ENCODE measurements around the gene TNFSF8. TPM values are rescaled to one million over a fixed set of nuclear protein-coding genes. Genes with fewer than 3 reads are reported as not detected.

TNFSF8 gene
- total and polyA plus RNA-seq, 9 of the 15 experiments (the other 6 are each of a cell fraction or from before 2014, with no cell fraction given): 0.09 TPM; not detected in 8

DNA sequence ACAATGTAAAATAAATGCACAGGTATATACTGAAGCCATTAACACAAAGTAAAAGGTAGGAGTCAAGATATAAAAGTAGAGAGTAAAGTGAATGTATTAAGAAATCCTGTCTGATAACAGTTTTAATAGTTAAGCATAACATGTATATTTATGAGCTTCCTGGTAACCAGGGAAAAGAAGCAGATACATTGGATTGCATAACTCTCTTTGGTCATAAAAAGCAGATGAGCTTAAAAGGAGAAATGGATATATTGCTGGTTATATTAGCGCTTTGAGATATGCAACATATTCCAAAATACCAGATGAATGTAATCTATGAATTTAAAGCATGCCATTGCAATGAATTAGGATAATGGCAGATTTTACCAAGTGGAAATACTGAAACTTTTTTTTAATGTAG, 6.2 kb upstream of the TNFSF8 start:
- Histone ChIP-seq H3K9me3 (replicated peaks; ENCODE audit: control insufficient read depth, insufficient read depth, low read depth, low read length) (no peaks in the 10 kb centered on the region), H3K9me1 (ENCODE audit: control insufficient read depth, insufficient read depth, low read length) (no peaks in the 10 kb centered on the region), H3K27me3 (ENCODE audit: control insufficient read depth in 2 of 2, insufficient read depth in 2 of 2, low read length in 2 of 2) (no peaks in the 10 kb centered on the region; a peak in 1 of 5 replicates), H3K36me3 (ENCODE audit: control insufficient read depth, insufficient read depth, low read length) (no peaks in the 10 kb centered on the region), H4K20me1 (replicated peaks; ENCODE audit: control insufficient read depth, insufficient read depth, low read length) (no peaks in the 10 kb centered on the region), H3K4me1 (replicated peaks in 1 of 2; ENCODE audit: control insufficient read depth in 2 of 2, insufficient read depth in 2 of 2, low read length in 2 of 2) (no peaks in the 10 kb centered on the region), H3K79me2 (ENCODE audit: control insufficient read depth, insufficient read depth, low read length) (no peaks in the 10 kb centered on the region), H3K27ac (ENCODE audit: extremely low read depth, low read depth, low read length) (no peak overlapping the region), H2AFZ (ENCODE audit: low read depth, low read length) (no peak overlapping the region), H3K4me2 (ENCODE audit: insufficient read depth, low read length) (no peak overlapping the region), H3K4me3 (no peak overlapping the region), H3K9ac (ENCODE audit: insufficient read depth in 1 of 2, low read depth in 2 of 2, low read length in 2 of 2) (no peak overlapping the region)
- BruUV-seq (replicated peaks): no TSS peak
- FAIRE-seq: no peak
- DNase-seq (ENCODE audit: extremely low read depth in 1 of 4, low spot score in 3 of 4): no peak
- no peak for ATAC-seq
- POLR2A ChIA-PET: interaction anchor here (0.5 to 0.7 kb wide), 3 partner anchors 9 to 227 kb away, joined by 3 to 4 read pairs (median 4); no protein-coding TSS in a partner anchor
- in situ Hi-C loops (cut with MboI): no loop called here
- intact Hi-C loops (cut with micrococcal nuclease): no loop called here
- WGBS (ENCODE audit: insufficient coverage, low coverage, missing lambda C conversion rate): 14% methylated on average over 1 of the region's 1 CpG
- CTCF ChIA-PET (ENCODE audit: low intra/inter-chr PET ratio): no interaction called here
- TF ChIP-seq, protein P1, sequence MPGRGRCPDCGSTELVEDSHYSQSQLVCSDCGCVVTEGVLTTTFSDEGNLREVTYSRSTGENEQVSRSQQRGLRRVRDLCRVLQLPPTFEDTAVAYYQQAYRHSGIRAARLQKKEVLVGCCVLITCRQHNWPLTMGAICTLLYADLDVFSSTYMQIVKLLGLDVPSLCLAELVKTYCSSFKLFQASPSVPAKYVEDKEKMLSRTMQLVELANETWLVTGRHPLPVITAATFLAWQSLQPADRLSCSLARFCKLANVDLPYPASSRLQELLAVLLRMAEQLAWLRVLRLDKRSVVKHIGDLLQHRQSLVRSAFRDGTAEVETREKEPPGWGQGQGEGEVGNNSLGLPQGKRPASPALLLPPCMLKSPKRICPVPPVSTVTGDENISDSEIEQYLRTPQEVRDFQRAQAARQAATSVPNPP (IDR thresholded peaks at IDR 0.05; ENCODE audit: borderline replicate concordance, insufficient read depth, insufficient read length): no peak
- TF ChIP-seq EP400 (IDR thresholded peaks at IDR 0.05) (no peak), RBFOX2 (IDR thresholded peaks at IDR 0.05; ENCODE audit: low read depth, low read length) (no peak), NR2C1 (IDR thresholded peaks at IDR 0.05) (no peak), NR2C1 (tag; IDR thresholded peaks at IDR 0.05) (no peak), RBM22 (IDR thresholded peaks at IDR 0.05; ENCODE audit: low read depth, low read length, poor library complexity, severe bottlenecking) (no peak), ZFP1 (CRISPR knock-in tag; IDR thresholded peaks at IDR 0.05) (no peak), ZNF431 (CRISPR knock-in tag; IDR thresholded peaks at IDR 0.05) (no peak)
- TF ChIP-seq, protein P2, sequence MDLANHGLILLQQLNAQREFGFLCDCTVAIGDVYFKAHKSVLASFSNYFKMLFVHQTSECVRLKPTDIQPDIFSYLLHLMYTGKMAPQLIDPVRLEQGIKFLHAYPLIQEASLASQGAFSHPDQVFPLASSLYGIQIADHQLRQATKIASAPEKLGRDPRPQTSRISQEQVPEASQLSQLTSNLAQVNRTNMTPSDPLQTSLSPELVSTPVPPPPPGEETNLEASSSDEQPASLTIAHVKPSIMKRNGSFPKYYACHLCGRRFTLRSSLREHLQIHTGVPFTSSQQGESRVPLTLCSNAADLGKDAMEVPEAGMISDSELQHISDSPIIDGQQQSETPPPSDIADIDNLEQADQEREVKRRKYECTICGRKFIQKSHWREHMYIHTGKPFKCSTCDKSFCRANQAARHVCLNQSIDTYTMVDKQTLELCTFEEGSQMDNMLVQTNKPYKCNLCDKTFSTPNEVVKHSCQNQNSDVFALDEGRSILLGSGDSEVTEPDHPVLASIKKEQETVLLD (IDR thresholded peaks at IDR 0.05): no peak
- TF ChIP-seq, protein P3, sequence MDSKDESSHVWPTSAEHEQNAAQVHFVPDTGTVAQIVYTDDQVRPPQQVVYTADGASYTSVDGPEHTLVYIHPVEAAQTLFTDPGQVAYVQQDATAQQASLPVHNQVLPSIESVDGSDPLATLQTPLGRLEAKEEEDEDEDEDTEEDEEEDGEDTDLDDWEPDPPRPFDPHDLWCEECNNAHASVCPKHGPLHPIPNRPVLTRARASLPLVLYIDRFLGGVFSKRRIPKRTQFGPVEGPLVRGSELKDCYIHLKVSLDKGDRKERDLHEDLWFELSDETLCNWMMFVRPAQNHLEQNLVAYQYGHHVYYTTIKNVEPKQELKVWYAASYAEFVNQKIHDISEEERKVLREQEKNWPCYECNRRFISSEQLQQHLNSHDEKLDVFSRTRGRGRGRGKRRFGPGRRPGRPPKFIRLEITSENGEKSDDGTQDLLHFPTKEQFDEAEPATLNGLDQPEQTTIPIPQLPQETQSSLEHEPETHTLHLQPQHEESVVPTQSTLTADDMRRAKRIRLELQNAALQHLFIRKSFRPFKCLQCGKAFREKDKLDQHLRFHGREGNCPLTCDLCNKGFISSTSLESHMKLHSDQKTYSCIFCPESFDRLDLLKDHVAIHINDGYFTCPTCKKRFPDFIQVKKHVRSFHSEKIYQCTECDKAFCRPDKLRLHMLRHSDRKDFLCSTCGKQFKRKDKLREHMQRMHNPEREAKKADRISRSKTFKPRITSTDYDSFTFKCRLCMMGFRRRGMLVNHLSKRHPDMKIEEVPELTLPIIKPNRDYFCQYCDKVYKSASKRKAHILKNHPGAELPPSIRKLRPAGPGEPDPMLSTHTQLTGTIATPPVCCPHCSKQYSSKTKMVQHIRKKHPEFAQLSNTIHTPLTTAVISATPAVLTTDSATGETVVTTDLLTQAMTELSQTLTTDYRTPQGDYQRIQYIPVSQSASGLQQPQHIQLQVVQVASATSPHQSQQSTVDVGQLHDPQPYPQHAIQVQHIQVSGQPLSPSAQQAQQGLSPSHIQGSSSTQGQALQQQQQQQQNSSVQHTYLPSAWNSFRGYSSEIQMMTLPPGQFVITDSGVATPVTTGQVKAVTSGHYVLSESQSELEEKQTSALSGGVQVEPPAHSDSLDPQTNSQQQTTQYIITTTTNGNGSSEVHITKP (IDR thresholded peaks at IDR 0.05; ENCODE audit: partially characterized antibody): no peak
- TF ChIP-seq, protein P4, sequence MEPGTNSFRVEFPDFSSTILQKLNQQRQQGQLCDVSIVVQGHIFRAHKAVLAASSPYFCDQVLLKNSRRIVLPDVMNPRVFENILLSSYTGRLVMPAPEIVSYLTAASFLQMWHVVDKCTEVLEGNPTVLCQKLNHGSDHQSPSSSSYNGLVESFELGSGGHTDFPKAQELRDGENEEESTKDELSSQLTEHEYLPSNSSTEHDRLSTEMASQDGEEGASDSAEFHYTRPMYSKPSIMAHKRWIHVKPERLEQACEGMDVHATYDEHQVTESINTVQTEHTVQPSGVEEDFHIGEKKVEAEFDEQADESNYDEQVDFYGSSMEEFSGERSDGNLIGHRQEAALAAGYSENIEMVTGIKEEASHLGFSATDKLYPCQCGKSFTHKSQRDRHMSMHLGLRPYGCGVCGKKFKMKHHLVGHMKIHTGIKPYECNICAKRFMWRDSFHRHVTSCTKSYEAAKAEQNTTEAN (CRISPR knock-in tag; IDR thresholded peaks at IDR 0.05): no peak
